ENCODE measurements around the gene MBD3.

MBD3 gene

GRCh38 chr19:1619094-1619439 lies 26.4 kb upstream of the MBD3 start:
- no peak for DNase-seq

DNA sequence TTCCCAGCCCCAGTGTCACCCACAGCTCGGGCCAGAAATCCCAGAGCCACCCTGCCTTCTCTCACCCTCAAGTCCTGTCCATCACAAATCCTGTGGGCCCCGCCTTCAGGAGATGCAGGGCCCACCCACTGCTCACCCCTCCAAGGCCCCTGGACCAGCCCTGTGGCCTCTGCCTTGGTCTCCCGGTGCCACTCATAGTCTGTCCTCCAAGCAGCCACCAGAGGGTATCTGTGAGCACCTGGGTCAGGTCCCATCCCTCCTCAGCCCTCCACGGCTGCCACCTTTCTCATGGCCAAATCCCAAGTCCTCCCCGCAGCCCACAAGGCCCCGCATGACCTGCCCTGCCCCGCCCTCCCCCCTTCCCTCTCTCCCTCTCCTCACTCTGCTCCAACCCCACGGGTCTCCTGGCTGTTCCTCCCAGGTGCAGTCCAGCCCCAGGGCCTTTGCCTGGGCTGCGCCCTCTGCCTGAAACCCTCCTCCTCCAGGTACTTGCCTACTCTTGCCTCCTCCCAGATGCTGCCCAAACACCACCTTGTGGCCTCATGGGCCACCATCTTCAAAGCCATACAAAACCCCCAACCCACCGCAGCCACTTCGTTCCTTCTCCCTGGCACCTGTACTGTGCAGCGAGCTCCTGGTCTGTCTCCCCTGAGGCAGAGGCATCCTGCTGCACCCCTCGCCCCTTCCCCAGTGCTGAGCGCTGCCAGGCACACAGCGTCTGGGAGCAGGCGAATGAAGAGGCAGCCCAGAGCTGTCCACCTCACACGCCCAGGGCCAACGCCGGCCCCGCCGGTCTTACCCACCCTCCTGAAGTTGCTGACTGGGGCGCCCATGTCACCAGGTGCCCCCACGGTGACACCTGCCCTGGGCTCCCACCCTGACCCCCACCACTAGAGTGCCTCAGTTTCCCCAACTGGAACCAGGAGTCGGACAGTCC lies 25.8 kb upstream of the MBD3 start:
- peak in 2 of 4 experiments; percentile 12 to 24 for DNase-seq

- DNase-seq = no peak
Measured at GRCh38 chr19:1616875-1617274, 24.2 kb upstream of the MBD3 start.

DNA sequence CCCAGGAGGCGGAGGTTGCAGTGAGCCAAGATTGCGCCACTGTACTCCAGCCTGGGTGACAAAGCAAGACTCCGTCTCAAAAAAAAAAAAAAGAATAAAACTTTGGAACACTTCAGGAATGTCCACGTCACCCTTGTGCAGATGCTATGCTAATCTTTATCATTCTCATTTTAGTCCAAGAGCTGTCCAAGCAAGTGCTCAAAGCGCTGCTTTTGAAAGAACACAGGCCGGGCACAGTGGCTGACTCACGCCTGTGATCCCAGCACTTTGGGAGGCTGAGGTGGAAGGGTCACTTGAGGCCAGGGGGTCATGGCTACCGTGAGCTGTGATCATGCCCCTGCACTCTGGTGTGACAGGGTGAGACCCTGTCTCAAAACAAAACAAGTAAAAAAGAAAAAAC lies 23.7 kb upstream of the MBD3 start:
- no peak for DNase-seq

DNA sequence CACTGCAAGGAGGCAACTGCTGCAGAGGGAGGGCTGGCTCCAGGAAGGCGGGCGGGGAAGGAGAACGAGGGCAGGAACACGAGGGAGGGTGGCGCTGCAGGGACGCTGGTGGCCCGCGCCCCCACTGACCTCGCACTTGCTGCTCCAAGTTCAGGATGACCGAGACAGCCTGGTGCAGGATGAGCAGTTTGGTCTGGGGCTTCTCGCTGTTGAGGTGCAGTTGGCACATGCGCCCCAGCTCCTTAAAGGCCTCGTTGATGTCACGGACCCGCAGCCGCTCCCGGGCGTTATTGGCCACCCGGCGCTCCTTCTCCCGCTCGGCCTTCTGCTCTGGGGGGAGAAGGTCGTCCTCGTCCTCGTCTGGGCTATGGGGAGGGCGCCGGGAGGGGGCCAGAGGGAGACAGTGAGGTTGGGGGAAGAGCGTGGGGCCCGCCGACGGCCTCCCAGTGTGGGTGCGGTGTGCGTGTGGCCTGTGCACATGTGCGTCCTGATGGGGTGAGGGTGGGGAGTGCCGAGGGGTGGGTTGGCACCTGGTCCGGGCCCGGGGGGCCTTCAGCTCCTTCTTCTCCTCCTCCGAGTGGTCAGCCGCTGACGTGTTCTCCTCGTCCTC lies 22.6 kb upstream of the MBD3 start:
- no peak for DNase-seq

DNA sequence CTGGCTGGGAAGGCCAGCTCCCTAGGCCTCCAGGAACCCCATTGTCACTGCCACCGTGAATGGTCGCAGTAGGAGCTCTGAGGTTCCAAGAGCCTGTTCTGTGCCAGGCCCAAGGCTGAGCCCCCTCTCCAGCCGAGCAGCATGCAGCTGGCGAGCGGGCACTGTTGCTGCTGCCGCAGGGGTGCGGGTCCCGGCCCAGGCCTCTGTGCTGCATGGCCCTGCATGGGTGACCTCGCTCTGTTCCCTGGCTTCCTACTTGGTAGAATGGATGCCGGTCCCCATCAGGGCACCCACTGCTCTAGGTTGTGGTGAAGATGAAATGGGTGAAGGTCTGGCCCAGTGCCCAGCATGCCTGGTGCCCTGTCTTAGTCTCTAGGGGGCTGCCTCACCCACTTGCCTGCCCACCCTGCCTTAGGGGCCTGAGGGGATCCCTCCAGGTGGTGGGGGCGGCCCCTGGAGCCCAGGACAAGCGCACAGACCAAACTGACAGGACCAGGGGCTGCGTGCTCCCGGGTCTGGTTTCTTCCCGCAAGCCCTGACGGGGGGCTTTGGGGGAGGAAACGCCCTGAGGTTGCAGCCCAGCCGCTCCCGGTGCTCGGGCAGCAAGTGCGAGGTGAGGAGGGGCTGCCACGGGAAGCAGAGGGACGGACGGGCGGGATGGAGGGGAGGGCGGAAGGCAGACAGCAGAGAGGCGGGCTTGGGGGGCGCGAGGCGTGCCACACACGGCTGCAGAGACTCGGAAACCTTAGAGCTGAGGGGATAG lies 21.3 kb upstream of the MBD3 start:
- DNase-seq = no peak

GRCh38 chr19:1613146-1613545 lies 20.5 kb upstream of the MBD3 start:
- DNase-seq = no peak

DNA sequence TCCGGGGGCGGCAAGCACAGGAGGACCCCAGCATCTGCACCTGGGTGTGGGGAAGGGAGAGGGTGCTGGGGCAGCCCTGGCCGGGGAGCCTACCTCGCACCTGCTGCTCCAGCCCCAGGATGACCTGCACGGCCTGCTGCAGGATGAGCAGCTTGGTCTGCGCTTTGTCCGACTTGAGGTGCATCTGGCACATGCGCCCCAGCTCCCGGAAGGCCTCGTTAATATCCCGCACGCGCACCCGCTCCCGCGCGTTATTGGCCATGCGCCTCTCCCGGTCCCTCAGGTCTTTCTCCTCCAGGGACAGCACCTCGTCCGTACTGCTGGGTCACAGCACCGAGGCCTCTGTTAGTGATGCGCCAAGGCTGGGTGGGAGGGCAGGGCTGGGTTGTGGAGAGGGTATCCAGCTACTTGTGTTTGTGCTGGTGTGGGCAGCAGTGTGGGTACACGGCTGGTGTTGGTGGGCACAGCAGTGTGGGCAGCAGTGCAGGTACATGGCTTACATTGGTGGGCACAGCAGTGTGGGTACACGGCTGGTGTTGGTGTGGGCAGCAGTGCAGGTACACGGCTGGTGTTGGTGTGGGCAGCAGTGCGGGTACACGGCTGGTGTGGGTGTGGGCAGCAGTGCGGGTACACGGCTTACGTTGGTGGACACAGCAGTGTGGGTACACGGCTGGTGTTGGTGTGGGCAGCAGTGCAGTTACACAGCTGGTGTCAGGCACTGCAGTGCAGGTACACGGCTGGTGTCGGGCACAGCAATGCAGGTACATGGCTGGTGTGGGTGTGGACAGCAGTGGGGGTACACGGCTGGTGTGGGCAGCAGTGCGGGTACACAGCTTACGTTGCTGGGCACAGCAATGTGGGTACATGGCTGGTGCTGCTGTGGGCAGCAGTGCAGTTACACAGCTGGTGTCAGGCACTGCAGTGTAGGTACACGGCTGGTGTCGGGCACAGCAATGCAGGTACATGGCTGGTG lies 19.7 kb upstream of the MBD3 start:
- DNase-seq = no peak

DNA sequence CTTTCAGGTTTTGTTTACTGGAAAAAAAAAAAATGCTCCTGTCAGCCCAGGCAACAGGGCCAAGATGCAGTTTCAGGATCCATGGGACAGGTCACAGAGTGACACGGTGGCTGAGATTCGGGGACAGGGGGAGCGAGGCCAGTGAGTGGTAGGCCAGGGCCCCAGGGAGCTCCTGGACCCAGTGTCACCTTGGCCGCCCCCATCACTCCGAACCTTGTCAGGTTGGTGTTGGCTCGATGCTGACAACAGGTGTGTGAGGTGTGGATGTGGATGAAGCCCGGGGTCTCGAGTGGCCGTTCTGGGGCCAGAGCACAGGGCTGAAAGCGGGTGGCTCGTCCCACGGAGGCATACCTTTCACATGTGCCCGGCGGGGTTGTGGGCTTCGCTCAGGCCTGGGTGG lies 18.7 kb upstream of the MBD3 start:
- no peak for DNase-seq

GRCh38 chr19:1610579-1610978 lies 17.9 kb upstream of the MBD3 start:
- no peak for DNase-seq

GRCh38 chr19:1609680-1610474 lies 17.2 kb upstream of the MBD3 start:
- DNase-seq = no peak

- peak in 3 of 4 experiments; percentile 5 to 41 (median 29) for DNase-seq
Measured at GRCh38 chr19:1609103-1609396, 16.4 kb upstream of the MBD3 start.

- DNase-seq = peak in 2 of 4 experiments; percentile 22 to 29
Measured at GRCh38 chr19:1608359-1609102, 15.9 kb upstream of the MBD3 start.

DNA sequence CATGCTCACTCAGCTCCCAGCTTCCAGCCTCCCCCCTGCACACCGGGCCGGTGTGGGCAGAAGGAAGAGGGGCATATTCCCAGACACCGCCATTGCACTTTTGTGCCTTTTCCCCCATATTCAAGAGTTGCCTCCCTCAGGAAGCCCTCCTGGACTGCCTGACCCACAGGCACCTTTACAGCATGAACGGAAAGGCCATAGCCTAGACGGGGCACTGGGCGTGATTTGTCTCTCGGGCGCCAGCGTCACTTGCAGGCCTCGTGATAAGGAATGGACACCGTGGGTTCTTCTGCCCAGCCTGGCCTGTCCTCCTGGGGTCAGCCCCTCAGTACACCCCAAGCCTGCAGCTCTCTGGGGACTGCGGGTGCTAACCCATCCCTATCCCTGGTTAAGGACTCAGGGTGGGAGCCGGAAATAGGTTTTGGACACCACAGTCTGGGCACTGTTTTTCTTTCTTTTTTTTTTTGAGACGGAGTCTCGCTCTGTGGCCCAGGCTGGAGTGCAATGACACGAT lies 13.5 kb upstream of the MBD3 start:
- DNase-seq = peak in 3 of 4 experiments; percentile 43 to 66 (median 58)

DNA sequence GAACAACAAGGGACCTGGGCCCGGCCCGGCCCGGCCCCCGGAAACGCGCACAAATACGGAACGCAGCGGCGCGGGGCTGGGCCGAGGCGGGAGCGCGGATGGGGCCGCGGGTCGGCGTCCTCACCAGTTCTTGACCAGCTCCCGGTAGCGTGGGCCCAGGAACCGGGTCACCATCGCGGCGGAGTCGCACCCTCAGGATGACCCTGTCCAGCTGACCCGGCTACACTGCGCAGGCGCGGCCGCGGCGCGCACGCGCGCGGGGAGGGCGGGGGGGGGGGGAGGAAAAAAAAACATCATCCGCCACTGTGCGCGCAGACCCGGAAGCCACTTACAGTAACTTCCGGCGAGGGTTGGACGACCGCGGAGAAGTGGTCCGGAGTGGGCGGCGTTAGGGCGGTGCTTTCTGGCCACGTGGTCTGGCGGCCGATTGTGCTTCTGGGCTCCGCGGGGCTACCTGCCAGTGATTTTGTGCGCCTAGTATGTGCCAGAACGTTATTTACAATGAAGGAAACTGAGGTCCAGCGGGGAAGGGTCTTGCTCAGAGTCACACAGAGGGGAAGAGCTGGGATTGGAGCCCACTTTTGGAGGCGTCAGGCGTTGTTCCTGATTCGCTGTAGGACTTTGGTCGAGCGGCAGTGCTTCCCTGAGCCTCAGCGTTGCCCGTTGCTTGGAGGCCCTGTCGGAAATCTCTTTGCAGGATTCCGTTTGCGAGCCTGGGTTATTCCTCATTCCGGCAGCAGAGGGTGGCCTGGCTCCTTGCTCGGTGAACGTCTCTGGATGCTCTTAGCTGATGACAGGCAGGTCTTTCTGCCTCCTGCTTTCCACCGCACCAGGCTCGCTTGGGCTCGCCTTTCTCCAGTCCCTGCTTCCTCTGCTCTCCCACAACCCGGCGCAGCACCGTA lies 12.8 kb upstream of the MBD3 start, which contains the start of gene UQCR11:
Gene UQCR11, minus strand, starts transcription at position 227 of the 902 bp plus-strand sequence. Its CDS starts 53 bp downstream, at position 174.
- peak; percentile 95 to 98 (median 97) for DNase-seq

DNA sequence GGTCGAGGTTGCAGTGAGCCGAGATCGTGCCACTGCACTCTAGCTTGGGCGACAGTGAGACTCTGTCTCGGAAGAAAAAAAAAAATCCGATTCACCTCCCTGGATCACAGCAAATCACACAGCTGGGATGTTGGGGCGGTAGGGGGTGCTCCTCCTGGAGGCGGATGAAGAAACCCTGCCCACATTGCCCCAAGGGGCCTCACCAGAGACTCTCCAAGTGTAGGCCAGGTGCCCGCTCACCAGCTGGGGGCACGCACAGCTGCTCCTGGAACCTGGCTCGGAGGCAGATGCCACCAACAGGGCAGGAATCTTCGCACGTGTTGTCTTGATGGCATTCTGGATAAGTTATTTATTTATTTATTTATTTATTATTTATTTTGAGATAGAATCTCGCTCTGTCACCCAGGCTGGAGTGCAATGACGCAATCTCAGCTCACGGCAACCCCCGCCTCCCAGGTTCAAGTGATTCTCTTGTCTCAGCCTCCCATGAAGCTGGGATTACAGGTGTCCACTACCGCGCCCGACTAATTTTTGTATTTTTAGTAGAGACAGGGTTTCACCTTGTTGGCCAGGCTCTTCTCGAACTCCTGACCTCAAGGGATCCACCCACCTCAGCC lies 9.5 kb upstream of the MBD3 start:
- DNase-seq = no peak

GRCh38 chr19:1601613-1602064 lies 9.0 kb upstream of the MBD3 start:
- DNase-seq = peak in 3 of 4 experiments; percentile 38 to 47 (median 44)

DNA sequence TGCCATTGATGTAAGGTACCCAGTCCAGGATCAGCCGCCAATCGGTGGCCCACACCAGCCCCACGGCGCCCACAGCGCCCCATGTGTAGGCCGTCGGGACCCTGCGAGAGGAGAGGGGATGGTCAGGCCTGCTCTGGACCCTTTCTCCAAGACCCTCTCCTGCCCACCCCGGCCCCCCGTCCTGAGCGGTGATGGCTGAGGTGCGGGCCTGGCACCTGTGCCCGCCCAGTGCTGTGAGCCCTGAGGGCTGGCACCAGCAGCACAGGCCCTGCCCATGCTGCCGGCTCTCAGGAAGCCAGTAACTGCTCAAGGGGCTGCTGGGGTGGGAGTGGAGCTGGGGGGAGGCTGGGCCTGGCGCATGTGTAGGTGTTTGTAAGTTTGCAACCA lies 6.8 kb upstream of the MBD3 start:
- DNase-seq = no peak
